WTC11 (cell line): ENCODE data around the gene SPPL2B. TPM values are rescaled to one million over a fixed set of nuclear protein-coding genes. Genes with fewer than 3 reads are reported as not detected.

Experiments used
- ATAC-seq: fragments of 200-7000 bp; cut with Tn5 transposase; 2 replicates; pipeline ENCODE4 v1.10.0; 2021; ENCODE audit warnings: mild to moderate bottlenecking, moderate library complexity
- CTCF ChIA-PET: fragments of 300-600 bp; sonication (Branson Sonifier 250); formaldehyde crosslinking; loops from one replicate; lab custom pipeline; 2021; ENCODE audit warnings: antibody characterized with exemption; lab: Charles Lee
- POLR2A ChIA-PET: fragments of 350-600 bp; sonication (Branson Sonifier 250); formaldehyde crosslinking; loops from one replicate; lab custom pipeline; 2021; ENCODE audit warnings: antibody characterized with exemption; lab: Charles Lee
- DNase-seq: peaks from one replicate; pipeline ENCODE4 v3.0.0; 2021; ENCODE audit warnings: low spot score
- H3K27ac Mint-ChIP-seq: 2 replicates; pipeline ENCODE4 v1.8.0; 2021; ENCODE audit warnings: mixed read lengths
- H3K27me3 Mint-ChIP-seq: 2 replicates; pipeline ENCODE4 v1.8.0; 2021; ENCODE audit warnings: low read depth, mild to moderate bottlenecking, moderate library complexity, mixed read lengths
- H3K36me3 Mint-ChIP-seq: 2 replicates; pipeline ENCODE4 v1.8.0; 2021; ENCODE audit warnings: mixed read lengths
- H3K4me1 Mint-ChIP-seq: 2 replicates; pipeline ENCODE4 v1.8.0; 2022; ENCODE audit warnings: mixed read lengths
- H3K4me3 Mint-ChIP-seq: 2 replicates; pipeline ENCODE4 v1.8.0; 2021; ENCODE audit warnings: mild to moderate bottlenecking, moderate library complexity, mixed read lengths
- H3K9me3 Mint-ChIP-seq: 2 replicates; pipeline ENCODE4 v1.8.0; 2021; ENCODE audit warnings: mixed read lengths
- CBFB ChIP-seq: sonication (generic); formaldehyde crosslinking; IDR thresholded peaks from 2 replicates; pipeline ENCODE4 v1.8.1; 2022; ENCODE audit warnings: mild to moderate bottlenecking, low read depth, missing genetic modification reagents
- CREM ChIP-seq: sonication (generic); formaldehyde crosslinking; IDR thresholded peaks from 2 replicates; pipeline ENCODE4 v1.8.1; 2022; ENCODE audit warnings: mild to moderate bottlenecking, missing genetic modification reagents, moderate library complexity
- ESRRA ChIP-seq: sonication (generic); formaldehyde crosslinking; IDR thresholded peaks from 2 replicates; pipeline ENCODE4 v1.8.1; 2022; ENCODE audit warnings: mild to moderate bottlenecking, missing genetic modification reagents, borderline replicate concordance
- NR2C2 ChIP-seq: sonication (generic); formaldehyde crosslinking; IDR thresholded peaks from 2 replicates; pipeline ENCODE4 v1.8.0; 2022; ENCODE audit warnings: mild to moderate bottlenecking, missing genetic modification reagents
- RORB ChIP-seq: fragments of 250-450 bp; sonication (Bioruptor Pico); IDR thresholded peaks from 2 replicates; pipeline ENCODE4 v1.9.0; 2021; ENCODE audit warnings: mild to moderate bottlenecking
- SMAD4 ChIP-seq: sonication (generic); formaldehyde crosslinking; IDR thresholded peaks from 2 replicates; pipeline ENCODE4 v1.8.0; 2022; ENCODE audit warnings: mild to moderate bottlenecking, missing genetic modification reagents
- SOX15 ChIP-seq: fragments of 250-450 bp; sonication (Bioruptor Pico); IDR thresholded peaks from 2 replicates; pipeline ENCODE4 v1.9.0; 2021; ENCODE audit warnings: mild to moderate bottlenecking
- SP1 ChIP-seq: sonication (generic); formaldehyde crosslinking; conservative IDR thresholded peaks from 2 replicates; pipeline ENCODE4 v1.8.1; 2022; ENCODE audit warnings: missing genetic modification reagents
- total RNA-seq: library from RNA; stranded (reverse); gene quantifications from 3 replicates; pipeline ENCODE4 v1.2.3, GENCODE V29; 2021
- TF ChIP-seq, protein P1 (sequence below): sonication (generic); formaldehyde crosslinking; IDR thresholded peaks from 2 replicates; pipeline ENCODE4 v1.8.0; 2022; ENCODE audit warnings: mild to moderate bottlenecking, missing genetic modification reagents
- TF ChIP-seq, protein P2 (sequence below): fragments of 250-450 bp; sonication (Bioruptor Pico); conservative IDR thresholded peaks from 2 replicates; pipeline ENCODE4 v1.9.0; 2021; ENCODE audit warnings: mild to moderate bottlenecking
- TF ChIP-seq, protein P3 (sequence below): sonication (generic); formaldehyde crosslinking; IDR thresholded peaks from 2 replicates; pipeline ENCODE4 v1.8.0; 2022; ENCODE audit warnings: mild to moderate bottlenecking, missing genetic modification reagents
- TF ChIP-seq, protein P4 (sequence below): sonication (generic); formaldehyde crosslinking; IDR thresholded peaks from 2 replicates; pipeline ENCODE4 v1.8.1; 2023; ENCODE audit warnings: mild to moderate bottlenecking, missing genetic modification reagents, moderate library complexity
- TF ChIP-seq, protein P5 (sequence below): fragments of 250-450 bp; sonication (Bioruptor Pico); IDR thresholded peaks from 2 replicates; pipeline ENCODE4 v1.9.0; 2021; ENCODE audit warnings: mild to moderate bottlenecking, borderline replicate concordance
- TF ChIP-seq, protein P6 (sequence below): sonication (generic); formaldehyde crosslinking; IDR thresholded peaks from 2 replicates; pipeline ENCODE4 v1.8.1; 2023; ENCODE audit warnings: mild to moderate bottlenecking, missing genetic modification reagents, moderate library complexity
- TF ChIP-seq, protein P7 (sequence below): fragments of 200-600 bp; IDR thresholded peaks from 2 replicates; pipeline ENCODE4 v1.8.0; 2022; ENCODE audit warnings: antibody characterized with exemption

Gene SPPL2B
- total RNA-seq, 1 experiment from 2014 or later: 117 TPM

DNA sequence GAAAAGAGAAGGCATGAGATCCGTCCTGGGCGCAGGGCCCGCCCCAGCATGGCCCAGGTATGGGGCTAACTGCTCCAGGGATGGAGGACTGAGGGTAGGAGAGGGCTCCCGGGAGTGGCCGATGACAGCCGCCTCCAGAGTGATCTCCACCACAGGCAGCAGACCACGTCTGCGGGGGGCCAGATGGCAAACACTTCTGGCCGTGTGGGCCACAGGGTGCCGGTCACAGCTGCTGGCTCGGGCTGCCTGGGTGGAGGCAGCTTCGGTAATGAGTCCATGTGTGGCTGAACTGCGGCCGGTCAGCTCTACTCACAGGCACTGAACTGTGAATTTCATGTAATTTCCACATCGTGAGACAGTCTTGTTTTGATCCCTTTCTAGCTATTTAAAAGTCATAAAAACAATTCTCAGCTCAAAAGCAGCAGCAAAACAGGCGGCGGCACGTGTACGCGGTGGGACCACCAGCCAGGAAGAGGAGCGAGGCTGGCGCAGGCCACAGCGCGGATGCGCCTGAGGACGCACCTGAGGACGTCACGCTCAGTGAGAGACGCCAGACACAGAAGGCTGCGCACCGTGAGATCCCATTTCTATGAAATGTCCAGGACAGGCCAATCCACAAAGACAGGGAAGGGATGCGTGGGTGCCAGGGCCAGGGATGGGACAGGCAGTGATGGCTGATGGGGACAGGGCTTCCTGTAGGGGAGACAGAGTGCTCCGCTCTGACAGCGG, 4.1 kb upstream of the SPPL2B start:
- peaks cover 13% of the 10 kb centered on the region for H3K36me3 Mint-ChIP-seq
- TF ChIP-seq, protein P1, sequence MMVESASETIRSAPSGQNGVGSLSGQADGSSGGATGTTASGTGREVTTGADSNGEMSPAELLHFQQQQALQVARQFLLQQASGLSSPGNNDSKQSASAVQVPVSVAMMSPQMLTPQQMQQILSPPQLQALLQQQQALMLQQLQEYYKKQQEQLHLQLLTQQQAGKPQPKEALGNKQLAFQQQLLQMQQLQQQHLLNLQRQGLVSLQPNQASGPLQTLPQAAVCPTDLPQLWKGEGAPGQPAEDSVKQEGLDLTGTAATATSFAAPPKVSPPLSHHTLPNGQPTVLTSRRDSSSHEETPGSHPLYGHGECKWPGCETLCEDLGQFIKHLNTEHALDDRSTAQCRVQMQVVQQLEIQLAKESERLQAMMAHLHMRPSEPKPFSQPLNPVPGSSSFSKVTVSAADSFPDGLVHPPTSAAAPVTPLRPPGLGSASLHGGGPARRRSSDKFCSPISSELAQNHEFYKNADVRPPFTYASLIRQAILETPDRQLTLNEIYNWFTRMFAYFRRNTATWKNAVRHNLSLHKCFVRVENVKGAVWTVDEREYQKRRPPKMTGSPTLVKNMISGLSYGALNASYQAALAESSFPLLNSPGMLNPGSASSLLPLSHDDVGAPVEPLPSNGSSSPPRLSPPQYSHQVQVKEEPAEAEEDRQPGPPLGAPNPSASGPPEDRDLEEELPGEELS (CRISPR knock-in tag): no peak
- TF ChIP-seq CREM (CRISPR knock-in tag) (no peak), CBFB (no peak), SOX15 (no peak), RORB (no peak), ESRRA (CRISPR knock-in tag) (no peak), SP1 (no peak), NR2C2 (CRISPR knock-in tag) (no peak), SMAD4 (no peak)
- TF ChIP-seq, protein P2, sequence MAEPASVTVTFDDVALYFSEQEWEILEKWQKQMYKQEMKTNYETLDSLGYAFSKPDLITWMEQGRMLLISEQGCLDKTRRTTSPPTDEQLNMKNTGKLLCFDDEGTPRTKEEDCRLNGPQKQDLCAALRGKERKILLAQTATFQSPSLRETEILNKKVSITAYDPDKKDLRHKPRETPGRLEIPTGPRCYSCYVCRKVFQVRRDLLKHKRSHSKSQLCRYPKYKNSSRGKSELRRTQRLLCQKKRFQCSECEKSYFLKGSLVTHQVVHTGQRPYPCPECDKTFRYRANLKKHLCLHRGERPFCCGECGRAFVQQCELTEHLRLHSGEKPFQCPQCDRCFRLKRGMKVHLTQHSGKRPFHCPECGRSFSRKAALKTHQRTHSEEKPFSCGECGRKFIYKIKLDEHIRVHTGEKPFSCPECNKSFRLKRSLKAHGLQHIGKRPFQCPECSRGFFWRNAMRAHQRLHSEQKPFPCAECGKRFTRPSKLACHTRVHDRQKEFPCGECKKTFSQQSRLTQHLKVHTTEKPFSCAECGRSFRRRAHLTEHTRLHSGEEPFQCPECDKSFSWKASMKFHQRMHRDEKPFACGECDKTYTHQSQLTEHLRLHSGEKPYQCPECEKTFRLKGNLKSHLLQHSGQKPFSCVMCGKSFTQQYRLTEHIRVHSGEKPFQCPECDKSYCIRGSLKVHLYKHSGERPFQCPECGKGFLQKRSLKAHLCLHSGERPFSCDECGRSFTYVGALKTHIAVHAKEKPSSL (CRISPR knock-in tag): no peak
- TF ChIP-seq, protein P3, sequence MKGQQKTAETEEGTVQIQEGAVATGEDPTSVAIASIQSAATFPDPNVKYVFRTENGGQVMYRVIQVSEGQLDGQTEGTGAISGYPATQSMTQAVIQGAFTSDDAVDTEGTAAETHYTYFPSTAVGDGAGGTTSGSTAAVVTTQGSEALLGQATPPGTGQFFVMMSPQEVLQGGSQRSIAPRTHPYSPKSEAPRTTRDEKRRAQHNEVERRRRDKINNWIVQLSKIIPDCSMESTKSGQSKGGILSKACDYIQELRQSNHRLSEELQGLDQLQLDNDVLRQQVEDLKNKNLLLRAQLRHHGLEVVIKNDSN (CRISPR knock-in tag): no peak
- TF ChIP-seq, protein P4, sequence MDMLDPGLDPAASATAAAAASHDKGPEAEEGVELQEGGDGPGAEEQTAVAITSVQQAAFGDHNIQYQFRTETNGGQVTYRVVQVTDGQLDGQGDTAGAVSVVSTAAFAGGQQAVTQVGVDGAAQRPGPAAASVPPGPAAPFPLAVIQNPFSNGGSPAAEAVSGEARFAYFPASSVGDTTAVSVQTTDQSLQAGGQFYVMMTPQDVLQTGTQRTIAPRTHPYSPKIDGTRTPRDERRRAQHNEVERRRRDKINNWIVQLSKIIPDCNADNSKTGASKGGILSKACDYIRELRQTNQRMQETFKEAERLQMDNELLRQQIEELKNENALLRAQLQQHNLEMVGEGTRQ (CRISPR knock-in tag): no peak
- TF ChIP-seq, protein P5, sequence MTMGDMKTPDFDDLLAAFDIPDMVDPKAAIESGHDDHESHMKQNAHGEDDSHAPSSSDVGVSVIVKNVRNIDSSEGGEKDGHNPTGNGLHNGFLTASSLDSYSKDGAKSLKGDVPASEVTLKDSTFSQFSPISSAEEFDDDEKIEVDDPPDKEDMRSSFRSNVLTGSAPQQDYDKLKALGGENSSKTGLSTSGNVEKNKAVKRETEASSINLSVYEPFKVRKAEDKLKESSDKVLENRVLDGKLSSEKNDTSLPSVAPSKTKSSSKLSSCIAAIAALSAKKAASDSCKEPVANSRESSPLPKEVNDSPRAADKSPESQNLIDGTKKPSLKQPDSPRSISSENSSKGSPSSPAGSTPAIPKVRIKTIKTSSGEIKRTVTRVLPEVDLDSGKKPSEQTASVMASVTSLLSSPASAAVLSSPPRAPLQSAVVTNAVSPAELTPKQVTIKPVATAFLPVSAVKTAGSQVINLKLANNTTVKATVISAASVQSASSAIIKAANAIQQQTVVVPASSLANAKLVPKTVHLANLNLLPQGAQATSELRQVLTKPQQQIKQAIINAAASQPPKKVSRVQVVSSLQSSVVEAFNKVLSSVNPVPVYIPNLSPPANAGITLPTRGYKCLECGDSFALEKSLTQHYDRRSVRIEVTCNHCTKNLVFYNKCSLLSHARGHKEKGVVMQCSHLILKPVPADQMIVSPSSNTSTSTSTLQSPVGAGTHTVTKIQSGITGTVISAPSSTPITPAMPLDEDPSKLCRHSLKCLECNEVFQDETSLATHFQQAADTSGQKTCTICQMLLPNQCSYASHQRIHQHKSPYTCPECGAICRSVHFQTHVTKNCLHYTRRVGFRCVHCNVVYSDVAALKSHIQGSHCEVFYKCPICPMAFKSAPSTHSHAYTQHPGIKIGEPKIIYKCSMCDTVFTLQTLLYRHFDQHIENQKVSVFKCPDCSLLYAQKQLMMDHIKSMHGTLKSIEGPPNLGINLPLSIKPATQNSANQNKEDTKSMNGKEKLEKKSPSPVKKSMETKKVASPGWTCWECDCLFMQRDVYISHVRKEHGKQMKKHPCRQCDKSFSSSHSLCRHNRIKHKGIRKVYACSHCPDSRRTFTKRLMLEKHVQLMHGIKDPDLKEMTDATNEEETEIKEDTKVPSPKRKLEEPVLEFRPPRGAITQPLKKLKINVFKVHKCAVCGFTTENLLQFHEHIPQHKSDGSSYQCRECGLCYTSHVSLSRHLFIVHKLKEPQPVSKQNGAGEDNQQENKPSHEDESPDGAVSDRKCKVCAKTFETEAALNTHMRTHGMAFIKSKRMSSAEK (CRISPR knock-in tag): no peak
- TF ChIP-seq, protein P6, sequence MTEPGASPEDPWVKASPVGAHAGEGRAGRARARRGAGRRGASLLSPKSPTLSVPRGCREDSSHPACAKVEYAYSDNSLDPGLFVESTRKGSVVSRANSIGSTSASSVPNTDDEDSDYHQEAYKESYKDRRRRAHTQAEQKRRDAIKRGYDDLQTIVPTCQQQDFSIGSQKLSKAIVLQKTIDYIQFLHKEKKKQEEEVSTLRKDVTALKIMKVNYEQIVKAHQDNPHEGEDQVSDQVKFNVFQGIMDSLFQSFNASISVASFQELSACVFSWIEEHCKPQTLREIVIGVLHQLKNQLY (CRISPR knock-in tag): no peak
- TF ChIP-seq, protein P7, sequence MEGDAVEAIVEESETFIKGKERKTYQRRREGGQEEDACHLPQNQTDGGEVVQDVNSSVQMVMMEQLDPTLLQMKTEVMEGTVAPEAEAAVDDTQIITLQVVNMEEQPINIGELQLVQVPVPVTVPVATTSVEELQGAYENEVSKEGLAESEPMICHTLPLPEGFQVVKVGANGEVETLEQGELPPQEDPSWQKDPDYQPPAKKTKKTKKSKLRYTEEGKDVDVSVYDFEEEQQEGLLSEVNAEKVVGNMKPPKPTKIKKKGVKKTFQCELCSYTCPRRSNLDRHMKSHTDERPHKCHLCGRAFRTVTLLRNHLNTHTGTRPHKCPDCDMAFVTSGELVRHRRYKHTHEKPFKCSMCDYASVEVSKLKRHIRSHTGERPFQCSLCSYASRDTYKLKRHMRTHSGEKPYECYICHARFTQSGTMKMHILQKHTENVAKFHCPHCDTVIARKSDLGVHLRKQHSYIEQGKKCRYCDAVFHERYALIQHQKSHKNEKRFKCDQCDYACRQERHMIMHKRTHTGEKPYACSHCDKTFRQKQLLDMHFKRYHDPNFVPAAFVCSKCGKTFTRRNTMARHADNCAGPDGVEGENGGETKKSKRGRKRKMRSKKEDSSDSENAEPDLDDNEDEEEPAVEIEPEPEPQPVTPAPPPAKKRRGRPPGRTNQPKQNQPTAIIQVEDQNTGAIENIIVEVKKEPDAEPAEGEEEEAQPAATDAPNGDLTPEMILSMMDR: no peak
- no peak overlapping the region; the same call in 1 of the 2 replicates for H3K27ac Mint-ChIP-seq
- no peaks in the 10 kb centered on the region for H3K27me3 Mint-ChIP-seq
- H3K9me3 Mint-ChIP-seq: no peaks in the 10 kb centered on the region
- ATAC-seq (no peak), DNase-seq (no peak)
- no peak overlapping the region for H3K4me3 Mint-ChIP-seq
- CTCF ChIA-PET: no interaction called here
- H3K4me1 Mint-ChIP-seq: peaks cover 13% of the 10 kb centered on the region
- POLR2A ChIA-PET: no interaction called here
